Inflammatory macrophage treated with lipopolysaccharide for 4 hours (primary cell): ENCODE data around the gene PRKAG2.
"Not testable (repeated sequence)": the region's sequence is repeated elsewhere in the genome, so short reads cannot be mapped to it uniquely, and the experiment has no call there.

Source experiments
- DNase-seq: peaks from one replicate; pipeline ENCODE4 v3.0.0-alpha.2; 2020

Gene PRKAG2

DNA sequence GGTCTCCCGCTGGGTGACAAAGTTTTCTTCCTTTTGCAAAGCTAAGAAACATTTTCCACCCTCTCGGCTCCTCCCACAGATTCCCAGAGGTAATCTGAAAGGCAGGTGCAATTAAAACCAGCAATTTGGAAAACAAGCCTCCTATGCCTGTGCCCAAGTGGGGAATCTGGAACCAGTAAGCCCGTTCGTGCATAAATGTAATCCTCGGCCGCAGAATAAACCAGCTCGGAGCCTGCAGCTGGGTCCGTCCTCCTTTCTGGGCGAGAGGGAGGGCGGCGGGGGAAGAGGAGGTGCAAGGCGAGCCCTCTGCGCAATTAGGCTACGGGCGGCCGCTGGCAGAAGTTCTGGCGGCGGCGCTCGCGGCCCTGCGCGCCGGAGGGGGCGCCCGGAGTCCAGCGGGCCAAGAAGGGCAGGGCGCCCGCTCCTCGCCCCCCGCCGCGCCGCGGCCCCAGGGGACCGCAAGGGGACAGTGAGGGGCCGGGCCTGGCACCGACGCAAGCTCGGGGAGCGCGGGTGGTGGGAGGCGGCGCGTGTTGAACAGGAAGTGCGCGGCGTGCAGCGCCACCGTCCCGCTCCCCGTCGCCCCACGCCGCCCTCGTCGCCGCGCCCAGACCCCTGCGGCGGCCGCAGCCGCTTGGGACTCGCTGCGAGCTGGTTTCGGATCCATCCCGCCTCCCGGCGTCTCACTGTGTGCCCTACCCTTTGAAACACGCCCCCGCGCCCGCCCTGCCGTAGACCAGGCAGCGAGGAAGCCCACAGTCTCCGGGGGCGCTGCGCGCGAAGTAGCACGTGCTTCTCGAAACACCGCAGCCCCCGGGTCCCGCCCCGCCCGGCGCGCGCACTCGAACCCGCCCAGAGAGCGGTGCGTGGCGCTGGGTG, at the start of gene PRKAG2:
Gene PRKAG2 (minus strand): TSS at position 217 of the 879 bp plus-strand sequence. CDS start 495 bp downstream, outside the sequence.
- DNase-seq, result peak; percentile 66

- DNase-seq, result no peak
Measured at GRCh38 chr7:151926336-151926712, 49.4 kb upstream of the PRKAG2 start.

DNA sequence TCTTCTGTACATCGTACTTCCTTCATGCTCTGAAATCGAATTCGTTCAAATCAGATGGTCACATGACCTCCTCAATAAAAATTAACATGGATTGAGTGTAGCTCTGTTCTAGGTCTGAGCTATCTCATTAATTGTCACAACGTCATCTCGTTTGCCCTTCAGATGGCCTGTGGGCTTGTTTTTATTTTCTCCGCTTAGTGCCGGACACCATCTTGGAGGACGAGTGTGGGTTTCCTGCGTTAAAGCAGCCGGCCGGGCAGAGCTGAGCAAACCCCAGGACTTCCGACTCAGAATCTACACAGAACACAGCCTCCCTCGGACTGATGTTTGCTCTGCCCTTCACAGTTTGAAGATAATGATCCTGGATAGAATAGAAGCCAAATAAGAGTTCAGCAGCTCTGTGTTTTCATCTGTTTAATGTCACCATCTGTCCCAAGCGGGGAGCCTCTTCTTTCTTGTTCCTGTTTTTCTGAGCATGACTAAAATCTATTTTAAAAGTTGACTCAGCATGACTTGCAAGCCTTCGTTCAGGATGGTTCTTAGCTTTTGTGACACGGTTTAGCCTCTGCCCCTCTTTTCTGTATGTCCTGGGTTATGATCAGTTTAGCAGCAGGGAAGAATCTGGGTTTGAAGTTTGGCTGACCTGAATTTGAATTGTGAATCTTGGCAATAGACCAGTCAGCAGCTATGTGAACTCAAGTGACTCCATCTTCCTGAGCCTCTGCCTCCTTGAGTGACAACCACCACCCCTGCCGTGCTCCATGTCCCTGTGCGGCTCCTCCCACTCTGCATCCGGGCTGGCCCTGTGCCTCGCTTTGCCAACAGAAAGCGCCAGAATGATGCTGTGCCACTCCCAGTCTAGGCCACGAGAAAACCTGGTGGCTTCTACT, 48.8 kb upstream of the PRKAG2 start:
- peak; percentile 93 for DNase-seq

DNA sequence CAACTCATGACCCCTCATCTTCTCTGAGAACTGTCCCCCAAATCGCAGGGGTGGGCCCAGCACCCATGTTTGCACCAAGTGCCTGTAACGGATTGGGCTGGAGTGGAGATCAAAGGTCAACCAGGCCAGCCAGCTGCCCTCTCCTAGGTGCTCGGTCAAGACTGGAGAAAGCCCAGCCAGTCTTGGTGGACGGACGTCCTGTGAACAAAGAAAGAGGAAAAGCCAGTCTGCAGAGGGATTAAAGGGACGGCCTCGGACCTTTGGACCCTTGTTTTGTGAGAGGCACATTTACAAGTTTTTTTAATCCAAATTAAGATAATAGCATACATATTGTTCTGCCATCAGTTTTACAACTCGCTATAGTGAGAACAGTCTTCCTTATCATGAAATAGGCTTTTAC, 47.6 kb upstream of the PRKAG2 start:
- DNase-seq, result no peak

DNA sequence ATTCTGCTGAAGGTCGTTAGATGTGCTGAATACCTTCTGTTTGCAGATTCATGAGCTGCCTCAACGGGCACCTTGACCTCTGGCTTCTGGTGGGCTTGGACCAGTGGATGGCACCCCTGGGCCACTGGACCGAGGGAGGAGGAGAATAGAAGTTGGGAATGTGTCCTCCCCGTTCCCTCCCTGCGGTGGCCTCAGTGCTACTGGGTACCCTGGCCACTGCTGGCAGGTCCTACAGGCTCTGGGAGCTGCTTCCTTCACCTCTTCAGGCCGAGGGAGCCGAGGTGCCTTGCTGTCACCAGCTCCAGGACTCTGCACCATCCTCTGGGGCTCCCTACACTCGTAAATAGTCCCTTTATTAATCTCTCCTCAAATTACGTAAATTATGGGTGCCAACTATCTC, 47.1 kb upstream of the PRKAG2 start:
- no peak for DNase-seq

GRCh38 chr7:151923097-151923876, 46.4 kb upstream of the PRKAG2 start:
- DNase-seq, result peak; percentile 98

GRCh38 chr7:151921451-151921850, 44.5 kb upstream of the PRKAG2 start:
- no peak for DNase-seq

DNA sequence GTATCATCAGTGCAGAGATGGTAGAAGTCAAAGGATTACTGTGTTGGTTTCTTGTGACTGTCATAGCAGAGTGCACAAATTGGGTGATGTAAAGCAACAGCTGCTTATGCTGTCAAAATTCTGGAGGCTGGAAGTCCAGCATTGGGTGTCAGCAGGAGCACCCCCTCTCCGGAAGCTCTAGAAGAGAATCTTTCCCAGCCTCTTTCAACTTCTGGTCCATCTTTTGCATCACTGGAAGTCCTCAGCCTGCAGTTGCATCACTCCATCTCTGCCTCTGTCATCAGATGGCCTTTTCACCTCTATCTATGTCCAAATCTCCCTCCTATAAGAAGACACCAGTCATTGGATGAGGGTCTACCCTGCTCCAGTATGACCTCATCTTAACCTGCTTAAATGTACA, 43.6 kb upstream of the PRKAG2 start:
- DNase-seq, result peak; percentile 88

- no peak for DNase-seq
Measured at GRCh38 chr7:151919595-151919994, 42.7 kb upstream of the PRKAG2 start.

DNA sequence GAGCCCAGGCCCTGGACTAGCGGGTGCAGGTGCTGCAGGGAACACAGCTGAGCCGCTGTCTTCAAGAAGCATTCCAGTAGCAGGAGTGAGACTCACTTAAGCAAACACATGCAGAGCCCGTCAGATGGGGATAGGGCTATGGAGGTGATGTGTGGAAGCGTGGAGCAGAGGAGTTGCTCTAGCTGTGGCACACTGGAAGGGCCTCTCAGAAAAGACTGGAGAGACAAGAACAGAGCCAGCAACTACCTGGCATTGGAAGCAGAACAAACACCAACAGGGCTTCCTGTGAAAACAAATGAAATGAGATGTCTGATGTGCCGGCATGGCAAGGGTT, 41.6 kb upstream of the PRKAG2 start:
- no peak for DNase-seq

GRCh38 chr7:151917791-151918509, 41.0 kb upstream of the PRKAG2 start:
- peak; percentile 72 for DNase-seq

DNA sequence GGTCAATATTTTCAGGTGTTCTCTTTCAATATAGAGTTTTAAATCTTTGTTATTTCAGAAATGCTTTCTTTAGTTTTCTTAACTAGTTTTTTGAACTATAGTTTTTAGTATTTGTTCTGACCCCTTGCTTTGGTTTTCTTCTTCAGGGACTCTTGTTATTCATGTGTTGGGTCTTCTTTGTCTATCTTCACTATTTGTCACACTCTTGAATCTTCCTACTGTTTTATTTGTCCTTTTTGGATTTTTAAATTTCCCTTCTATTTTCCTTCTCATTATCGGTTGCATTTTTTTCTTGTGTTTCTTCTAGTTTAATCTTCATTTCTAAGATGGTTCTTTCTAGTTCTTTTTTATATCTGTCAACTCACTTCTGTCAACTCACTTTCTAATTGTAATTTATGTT, 37.1 kb upstream of the PRKAG2 start:
- DNase-seq, result no peak

DNA sequence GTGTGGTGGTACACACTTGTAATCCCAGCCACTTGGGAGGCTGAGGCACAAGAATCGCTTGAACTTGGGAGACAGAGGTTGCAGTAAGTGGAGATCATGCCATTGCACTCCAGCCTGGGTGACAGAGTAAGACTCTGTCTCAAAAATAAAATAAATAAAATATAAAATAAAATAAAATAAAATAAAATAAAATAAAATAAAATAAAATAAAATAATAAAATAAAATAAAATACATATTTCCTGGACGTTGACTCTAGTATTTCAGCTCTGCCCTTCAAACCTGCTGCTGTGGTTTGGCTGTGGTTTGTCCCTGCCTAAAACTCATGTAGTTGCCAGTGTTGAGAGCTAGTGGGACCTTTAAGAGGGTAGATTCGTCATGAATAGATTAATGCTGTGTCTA, 33.7 kb upstream of the PRKAG2 start:
- DNase-seq, result not testable (repeated sequence)

GRCh38 chr7:151907115-151907514, 30.2 kb upstream of the PRKAG2 start:
- DNase-seq, result not testable (repeated sequence)

DNA sequence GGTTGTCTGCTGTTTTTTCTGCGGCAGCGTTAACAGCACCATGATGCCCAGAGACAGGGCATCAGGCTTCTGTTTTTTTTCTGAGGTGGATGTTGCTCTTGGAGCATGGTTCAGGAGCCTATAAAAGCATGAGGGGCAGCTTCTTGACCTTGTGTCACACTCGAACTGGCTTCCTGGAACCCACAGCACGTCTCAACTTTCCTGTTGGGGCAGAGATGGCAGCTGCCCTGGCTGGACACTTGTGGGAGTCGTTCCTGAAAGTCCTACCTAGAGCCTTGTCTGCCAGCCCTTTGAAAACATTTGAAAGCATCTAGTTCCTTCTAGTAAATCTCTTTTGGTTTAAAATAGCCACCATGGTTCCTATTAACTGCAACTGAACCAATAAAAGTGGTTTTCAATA, 28.9 kb upstream of the PRKAG2 start:
- DNase-seq, result no peak

DNA sequence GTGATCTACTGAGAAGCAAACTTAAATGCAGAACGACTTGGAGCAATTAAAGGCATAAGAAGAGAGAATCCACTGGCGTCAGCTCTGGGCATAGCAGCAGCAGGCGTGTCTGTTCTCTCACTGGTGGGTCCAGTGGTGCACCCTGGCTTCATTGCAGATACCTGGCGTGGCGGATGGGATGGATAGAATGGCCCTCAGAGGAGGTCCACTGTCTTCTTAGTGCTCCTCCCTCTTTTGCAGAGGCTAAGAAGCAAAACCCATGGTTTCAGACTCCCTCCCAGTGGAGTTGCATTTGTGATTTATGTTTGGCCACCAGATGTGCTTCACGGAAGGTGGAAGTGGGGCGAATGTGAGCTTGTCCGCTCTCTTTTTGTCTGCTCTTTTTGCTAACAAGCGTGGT, 28.4 kb upstream of the PRKAG2 start:
- no peak for DNase-seq

DNA sequence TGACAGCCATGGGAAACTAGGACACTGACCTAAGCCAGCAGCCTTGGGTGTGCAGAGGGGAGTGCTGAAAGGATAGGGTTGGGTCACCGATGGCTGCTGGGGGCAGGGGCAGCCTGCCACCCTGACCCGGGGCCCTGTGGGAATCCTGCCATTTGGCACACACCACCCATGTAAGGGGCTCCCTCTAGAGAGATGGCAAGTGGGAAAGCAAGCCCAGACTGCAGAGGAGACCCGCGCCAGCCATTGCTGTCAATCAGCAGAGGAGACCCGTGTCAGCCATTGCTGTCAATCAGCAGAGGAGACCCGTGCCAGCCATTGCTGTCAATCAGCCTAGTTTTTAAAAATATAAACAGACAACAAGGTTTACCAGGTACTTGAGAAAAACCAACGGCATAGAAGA, 27.4 kb upstream of the PRKAG2 start:
- DNase-seq, result no peak

DNA sequence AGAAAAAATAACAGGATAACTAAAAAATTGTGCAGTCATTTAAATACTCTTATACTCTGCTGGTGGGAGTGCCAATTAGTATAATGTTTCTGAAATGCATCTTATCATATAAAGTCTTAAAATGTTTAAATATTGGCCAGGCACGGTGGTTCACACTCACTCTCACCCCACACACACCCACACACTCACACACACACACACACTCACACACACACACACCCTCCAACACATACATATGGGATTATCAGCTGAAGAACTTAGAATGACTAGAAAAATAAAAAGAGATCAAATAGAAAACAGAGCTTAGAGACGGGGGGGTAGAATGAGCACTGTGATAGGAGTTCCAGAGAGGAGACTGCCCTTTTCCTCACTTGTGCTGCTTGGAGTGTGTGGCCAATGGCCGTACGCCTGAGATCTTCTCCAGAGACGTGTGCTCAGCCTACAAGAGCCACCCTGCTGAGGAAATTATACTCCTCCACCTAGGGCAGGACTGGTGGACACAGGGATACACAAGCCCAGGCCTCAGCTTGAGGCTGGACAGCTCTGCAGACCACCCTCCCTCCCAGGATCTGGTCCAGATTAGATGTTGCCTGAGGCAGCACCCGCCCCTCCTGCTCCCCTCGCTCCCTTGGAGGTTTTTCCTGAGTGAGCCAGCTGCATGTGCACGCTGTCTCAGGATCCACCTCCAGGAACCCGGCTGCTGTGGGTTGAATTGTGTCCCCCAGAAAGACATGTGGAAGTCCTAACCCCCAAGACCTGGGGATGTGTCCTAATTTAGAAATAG, 26.5 kb upstream of the PRKAG2 start:
- no peak for DNase-seq

DNA sequence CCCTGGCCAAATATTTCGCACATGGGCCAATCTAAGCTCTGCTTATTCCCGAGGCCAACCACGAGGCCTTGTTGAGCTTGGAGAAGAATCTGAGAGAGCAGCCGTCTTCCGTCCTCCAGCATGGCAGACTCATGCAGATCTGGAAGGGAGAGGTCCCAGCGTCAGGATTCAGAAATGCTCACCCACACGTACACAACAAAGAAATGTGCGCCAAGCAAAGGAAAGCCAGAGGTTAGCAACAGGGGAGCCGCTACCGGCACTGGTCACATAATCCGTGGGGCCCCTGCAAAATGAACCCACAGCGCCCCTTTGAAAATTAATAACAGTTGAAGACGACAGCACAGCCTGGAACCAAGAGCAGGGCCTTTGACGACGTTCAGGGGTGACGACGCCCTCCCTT, 25.4 kb upstream of the PRKAG2 start:
- no peak for DNase-seq

DNA sequence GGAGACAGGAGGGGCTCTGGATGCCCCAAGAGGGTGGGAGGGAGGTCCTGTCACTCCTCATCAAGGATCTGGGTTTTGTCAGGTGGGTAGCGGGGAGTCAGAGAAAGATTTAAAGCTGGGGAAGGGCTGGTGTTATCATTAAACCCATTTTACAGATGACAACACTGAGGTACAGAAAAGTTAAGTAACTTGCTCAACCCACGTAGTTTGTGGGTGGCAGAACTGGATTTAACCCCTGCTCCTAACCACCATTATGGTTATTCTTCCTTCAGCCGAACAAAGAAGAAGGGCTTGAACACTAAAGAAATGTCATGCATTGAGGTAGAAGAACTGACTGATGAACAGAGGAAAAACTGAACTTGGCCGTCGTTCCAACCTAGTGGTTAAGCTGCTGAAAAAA, 24.9 kb upstream of the PRKAG2 start:
- DNase-seq, result no peak

- DNase-seq, result no peak
Measured at GRCh38 chr7:151900986-151901621, 24.2 kb upstream of the PRKAG2 start.
